Measurements from ENCODE around the gene FRMD3.

FRMD3 gene

DNA sequence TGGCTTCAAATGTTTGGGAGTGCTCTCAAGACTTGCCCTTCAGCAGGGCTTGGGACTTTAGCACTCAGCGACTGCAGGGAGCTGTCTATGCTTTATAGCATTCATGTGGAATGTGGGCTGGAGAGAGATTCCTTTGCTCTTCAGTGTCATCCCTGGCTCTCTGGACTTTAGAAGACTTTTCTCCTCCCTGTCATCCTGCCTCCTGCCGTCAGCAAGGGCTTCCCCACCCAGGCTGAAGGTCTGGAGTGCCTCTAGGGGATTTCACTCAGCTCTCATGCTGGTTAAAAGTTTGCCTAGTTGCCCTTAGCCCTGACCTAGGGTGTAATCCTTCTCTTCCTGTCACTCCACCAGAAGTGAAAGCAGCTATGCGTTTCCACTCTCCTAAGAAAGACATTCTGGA, 210.9 kb downstream of the FRMD3 start:
- DNase-seq = no peak

DNA sequence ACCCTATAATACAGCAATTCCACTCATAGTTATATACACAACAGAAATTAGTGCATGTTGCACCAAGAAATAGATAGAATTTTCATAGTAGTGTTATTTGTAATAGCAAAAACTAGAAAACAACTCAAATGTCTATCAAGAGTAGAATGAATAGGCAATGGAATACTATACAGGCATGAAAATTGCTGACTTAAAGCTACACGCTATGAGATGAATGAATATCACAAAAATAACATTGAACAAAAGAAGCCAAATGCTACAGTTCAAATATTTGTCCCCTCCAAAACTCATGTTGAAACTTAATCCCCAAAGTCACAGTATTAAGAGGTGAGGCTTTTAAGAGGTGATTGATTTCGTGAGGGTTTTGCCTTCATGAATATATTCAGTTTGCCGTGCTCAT, 215.1 kb downstream of the FRMD3 start:
- DNase-seq = no peak

DNA sequence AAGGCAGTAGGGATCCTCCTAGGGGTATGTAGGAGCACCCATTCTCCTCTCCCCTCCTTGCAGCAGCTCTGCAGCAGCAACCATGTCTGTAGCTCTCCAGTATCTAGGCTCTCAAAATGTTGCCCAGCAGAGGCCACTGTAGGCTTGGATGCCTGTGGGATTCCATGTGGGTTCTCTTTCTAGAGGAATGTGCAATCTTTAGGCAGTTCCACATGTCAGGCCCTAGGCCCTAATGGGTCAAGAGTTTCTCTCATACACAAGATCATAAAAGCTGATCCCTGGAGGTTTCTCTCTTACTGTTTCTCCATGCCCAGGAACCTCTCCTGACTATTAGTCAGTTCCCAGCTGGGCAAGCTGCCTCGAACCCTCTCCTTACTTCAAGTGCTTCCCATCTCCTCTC, 215.8 kb downstream of the FRMD3 start:
- no peak for DNase-seq

DNA sequence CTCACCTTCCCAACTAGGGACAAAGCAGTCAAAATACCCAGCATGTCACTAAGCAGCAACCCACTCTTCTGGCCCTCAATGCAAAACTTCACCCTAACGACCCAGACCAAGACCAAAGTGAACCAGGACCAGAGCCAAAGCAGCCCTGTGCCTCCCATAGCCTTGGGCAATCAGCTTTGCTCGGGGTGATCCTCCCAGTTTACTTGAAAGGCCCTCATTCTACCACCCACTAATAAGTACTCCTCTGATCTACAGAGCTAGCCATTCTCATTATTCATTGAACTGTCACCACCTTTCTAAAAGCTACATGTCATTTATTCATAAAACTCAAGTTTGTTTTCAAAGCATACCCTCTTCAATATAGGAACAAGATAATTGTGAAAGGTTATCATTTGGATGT, 221.0 kb downstream of the FRMD3 start:
- no peak for DNase-seq

DNA sequence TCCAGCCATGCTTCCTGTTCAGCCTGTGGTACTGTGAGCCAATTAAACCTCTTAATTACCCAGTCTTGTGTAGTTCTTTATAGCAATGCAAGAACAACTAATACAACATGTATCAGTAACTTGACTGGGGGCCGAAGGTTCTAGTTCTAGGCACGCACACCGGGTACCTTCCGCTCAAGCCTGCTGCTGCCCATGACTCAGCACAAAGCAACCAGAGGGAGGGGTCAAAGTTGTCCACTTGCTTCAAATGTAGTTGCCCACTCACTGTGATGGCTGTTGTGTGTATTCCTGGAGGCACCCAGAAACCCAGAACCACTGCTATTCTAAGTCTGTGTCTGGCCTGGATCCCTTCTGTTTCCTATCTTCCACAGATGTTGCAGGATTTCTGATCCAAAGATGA, 222.6 kb downstream of the FRMD3 start:
- no peak for DNase-seq

DNA sequence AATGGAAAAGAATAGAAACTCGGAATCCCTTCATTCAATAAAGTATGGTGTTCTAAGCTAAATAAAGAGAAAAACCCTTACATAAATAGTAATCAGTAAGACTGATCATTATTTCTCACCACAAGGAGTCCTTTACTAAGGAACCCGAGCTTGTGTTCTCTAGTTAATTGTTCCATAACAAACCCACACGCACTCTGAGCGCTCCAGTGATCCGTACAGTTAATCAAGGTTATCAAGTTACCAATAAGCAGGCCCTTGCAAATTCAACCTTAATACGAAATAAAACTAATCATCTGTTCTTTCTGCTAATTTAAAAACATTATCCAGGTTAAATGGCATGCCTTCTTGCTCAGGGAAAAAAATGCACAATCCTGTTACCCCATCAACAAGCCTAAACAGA, 224.4 kb downstream of the FRMD3 start:
- peak; percentile 19 for DNase-seq

DNA sequence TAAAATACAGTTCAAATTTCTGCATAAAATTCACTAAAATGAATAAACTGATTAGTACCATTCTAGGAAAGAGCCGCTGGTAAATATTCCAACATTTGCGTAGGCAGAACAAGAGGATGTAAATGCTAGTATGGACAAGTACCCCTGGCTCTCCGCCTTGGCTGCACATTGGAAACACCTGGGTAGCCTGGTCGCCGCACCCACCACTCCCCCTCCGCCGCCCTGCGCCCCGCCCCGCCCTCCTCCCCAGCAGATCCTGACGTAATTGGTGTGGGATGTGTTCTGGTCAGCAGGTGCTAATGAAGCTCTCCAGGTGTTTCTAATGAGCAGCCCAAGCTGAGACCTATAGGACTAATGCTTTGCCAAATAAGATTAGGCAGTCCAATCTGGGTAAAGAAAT, 225.7 kb downstream of the FRMD3 start:
- no peak for DNase-seq

DNA sequence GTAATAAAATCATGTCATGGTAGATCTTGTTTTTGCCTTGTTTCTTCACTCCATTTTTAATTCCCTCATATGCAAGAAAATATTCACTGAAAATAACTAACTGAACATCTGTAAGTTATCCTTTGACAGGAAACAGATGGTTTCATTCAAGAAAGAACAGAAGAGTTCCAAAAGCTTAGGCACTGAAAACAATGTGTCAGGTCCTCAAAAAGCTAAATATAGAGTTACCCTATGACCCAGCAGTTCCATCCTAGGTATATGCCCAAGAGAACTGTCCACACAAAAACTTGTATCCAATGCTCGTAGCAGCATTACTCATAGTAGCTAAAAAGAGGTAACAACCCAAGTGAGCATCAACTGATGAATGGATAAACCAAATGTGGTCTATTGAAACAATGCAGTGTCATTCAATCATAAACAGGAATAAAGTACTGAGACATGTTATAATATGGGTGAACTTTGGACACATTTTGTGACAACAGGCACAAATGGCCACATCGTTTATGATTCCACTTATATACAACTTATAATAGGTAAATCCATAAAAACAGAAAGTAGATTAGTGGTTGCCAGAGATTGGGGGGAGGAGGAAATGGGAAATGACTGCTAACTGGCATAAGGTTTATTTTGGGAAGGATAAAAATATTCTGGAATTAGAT, 231.0 kb downstream of the FRMD3 start:
- DNase-seq = no peak

DNA sequence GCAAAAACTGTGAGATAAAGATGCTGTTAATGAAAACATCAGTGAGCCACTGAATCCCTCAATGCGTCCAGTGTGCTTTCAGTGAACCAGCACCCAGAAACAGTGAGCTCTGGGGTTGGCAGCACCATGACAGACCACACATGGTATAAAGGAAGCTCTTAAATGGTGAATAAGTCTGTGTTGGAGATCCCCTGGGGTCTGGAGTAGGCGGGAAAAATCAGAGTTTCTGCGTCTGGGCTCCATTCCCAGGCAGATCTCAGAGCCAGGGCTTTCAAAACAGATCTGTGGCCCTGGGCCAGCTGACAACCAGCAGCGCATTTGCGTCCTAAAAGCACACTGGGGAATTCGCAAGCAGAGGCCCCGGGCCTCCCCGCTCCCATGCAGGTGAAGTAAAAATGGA, 233.5 kb downstream of the FRMD3 start:
- DNase-seq = peak; percentile 98

DNA sequence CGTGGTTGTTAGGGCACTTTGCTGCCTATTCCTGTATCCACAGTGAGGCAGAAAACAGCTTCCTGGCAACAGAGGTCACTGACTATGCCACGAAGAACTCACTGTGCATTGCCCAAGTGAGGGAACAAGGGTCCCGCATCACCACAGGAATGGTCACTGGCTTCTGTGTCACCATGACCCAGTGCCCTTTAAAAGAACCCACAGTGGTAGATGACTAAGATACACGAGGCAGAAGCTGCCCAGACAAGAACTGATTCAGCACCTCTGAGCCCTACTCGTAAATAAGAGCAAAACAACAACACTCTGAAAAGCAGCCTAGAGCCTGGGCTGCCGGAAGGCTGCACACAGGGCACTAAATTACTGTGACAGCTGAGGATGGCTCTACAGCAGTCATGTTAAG, 238.6 kb downstream of the FRMD3 start:
- no peak for DNase-seq

DNA sequence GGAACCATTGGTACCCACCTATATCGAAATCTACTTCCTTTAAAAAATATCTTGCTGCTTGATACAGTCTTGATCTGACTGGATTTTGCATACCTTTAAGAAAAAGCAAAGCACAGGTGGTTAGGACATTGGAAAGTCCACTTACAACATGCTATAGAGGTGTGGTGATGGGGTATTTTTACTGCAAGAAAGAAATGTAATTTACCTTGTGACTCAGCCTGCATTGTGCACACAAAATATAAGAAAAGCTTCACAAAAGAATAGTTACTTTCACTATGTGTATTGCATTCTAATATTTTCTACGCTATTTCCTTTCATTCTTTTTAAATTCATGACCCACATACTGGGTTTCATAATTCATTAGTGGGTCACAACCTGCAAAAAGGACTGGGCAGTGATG, 239.1 kb downstream of the FRMD3 start:
- no peak for DNase-seq

DNA sequence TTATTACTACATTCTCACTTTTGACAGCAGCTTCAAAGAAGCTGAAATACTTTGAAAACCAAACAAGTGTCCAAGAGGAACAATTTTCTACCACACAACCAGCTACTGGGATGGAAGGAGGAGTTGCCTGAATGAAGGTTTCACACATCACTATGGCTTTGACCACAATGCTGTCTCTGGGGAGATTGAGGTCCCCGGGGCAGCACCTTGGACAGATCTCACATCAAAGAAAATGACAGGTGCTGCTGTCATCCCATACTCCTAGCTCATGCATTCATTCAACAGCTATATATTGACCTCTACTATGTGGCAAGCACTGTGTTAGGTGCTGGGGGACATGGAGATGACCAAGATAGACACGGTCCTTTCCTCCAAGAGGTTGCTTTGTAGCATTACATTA, 242.1 kb downstream of the FRMD3 start:
- DNase-seq = no peak

DNA sequence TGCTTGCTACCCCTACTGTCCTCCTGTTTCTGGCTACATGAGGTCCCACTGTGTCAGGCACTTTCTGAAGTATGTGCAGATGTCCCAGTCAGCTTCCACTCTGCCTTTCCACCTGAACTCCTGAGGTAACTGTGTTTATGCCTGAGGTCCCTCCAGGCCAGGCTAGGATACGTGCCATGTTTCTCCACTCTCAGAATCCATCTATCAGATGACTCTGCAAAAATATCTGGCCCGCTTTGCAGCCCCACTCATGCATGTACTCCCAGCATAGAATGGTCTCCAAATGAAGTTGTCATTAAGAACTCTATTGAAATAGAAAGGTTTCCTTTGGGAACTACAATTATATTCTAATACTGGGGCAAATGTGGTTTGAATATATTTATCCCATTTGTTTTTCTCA, 243.4 kb downstream of the FRMD3 start:
- DNase-seq = no peak

DNA sequence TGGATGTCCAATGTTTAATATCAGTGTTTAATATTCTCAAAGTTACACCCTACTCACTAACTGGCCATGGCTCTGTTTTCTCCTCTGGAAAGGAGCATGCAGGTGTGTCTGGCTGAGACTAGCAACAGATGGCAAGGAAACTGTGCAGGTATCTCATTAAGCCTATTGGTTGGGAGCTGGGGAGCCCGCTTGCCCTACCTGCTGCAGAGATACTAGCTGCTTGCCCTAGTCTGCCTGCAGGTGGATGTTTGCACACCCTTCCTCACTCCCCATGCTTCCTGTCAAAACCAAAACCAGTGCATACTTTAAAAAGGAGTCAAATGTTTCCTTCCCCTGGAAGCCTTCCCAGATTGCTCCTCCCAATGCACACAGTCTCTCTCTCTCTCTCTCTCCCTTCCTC, 247.0 kb downstream of the FRMD3 start:
- no peak for DNase-seq

DNA sequence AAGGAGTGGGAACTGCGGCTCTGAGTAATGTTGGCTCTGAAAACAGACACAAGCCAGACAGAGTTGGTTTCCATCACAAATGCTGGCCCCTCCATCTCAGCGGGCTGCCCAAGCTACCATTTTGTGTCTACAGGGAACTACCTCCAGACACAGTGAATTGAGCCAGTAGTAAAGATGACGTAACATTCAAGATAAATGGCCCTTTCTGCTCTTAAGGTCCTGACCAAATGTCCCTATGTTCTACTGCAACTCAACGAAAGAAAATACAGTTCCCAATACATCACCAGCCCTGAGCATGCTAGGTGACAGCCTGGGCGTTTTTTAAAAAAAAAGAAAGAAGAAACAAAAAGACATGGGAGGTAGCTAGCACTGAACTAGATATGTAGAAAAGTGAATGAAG, 247.5 kb downstream of the FRMD3 start:
- DNase-seq = no peak

DNA sequence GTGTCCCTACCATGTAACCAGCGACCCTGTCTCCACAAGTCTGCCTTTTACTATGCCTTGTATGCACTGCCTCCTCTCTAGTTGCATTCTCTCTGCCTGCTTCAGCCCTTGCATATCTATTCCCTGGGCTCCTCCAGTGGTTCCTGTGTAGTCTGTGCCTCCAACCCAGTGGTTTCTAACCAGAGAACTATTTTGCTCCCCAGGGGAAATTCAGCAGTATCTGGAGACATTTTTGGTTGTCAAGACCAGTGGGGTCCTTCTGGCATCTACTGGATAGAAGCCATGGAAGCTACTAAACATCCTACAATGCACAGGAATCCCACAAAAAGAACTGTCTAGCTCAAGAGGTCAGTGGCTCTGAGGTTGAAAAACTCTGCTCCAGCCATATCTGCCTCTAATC, 251.2 kb downstream of the FRMD3 start:
- no peak for DNase-seq

DNA sequence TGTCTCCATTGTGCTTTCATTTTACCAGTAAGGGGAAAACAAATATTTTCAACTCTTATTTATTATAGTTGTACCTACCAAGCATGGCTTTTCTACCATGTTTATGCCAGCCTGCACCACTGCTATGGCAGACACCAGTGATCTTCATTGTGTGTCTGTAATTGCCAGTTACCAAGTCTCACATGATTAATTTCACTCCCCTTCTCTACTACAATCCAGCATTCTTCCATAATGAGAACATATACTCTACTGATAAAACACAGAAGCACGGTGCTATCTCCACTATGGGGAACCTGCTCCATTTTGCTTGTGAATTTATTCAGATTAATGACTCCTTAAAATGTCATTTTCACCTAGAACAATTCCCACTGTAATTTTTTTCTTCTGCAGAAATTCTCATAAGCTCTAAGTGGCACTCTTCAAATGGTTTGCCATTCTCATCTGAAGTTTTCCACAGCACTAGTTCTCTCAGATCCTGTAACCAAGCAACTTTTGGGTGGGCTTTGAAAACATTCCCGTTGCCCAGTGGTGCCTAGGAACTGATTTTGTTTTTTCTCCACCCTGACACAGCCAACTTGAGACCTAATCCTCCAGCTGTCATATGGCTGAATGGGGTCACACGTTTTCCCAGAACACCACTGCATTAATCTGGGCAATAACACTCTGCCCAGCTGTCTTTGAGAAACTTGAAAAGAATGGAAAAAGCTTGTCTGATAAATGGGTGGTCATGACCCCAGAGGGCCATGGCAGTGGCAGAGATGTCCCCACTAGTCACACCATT, 252.6 kb downstream of the FRMD3 start:
- no peak for DNase-seq

DNA sequence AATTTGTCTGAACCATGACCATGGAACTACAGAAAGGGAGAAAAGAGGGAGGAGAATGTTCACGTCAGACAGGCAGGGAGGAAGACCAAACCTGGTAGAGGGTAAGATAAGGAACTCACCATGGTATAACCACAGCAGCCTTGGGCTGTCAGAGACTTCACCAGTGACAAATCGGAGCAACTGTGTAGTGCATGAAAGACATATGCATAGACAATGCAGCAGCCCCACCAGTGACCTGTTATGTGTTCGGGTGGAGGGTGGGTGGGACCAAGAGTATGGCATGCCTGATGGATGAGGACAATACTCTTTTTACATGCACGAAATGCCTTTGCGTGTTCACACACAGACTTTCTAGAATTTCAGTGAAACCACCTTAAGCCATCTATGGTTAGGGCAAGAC, 253.5 kb downstream of the FRMD3 start:
- no peak for DNase-seq

DNA sequence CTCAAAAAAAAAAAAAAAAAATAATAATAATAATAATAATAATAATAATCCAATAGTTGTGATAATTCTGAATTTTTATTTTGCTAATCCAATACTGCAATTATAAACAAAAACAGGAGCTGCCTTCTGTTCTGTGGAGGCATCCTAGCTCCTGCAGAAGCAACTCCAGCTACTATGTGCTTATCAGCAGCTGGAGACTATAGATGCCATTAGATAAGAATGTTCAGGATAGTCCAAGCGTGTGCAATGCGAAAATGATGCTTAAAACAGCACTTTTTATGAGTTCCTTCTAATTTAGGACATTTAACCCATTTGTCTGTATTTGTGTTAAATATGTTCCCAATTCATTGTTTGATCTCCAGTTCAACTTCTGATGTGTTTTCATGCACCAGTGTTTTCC, 254.7 kb downstream of the FRMD3 start:
- no peak for DNase-seq

DNA sequence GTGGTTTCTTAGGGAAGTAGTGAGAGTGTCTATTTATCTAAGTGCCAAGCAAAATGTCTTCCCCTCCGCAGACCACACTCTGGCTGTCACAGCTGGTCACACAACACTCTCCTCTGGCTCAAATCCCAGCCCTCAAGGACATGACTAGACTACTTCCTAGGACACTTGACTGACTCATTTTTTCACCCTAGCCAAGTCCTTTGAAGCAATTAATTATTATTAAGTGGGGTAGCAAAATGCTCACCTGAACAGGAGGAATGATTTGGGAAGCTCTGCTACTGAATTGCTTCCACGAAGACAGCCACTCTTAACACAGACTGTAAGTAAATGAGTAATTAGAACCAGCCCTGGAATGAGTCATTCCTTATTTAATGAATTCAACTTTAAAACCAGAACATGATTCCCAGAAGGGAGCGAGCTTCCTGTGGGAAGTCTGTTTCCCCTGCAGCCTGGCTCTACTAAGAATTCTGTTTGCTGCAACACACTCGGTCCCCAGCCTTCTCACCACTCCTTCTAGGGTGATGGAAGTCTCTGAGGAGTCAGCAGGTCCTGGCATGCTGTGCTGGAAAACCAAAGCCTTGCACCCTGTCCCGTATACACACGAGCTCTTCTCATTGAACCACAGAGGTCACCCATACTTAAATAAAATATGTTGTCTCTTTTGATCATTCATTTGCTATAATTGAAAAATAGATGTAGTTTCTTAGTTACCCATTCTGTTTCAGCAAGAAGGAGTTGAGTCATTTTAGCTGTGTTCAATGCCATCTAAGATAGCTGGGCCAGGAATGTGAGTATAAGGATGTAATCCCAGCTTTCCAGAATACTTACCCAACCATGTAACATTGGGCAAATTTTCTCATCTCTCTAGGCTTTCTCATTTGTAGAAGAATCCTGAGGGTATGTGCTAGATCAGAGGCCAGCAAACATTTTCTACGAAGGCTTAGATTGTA, 256.6 kb downstream of the FRMD3 start:
- no peak for DNase-seq

DNA sequence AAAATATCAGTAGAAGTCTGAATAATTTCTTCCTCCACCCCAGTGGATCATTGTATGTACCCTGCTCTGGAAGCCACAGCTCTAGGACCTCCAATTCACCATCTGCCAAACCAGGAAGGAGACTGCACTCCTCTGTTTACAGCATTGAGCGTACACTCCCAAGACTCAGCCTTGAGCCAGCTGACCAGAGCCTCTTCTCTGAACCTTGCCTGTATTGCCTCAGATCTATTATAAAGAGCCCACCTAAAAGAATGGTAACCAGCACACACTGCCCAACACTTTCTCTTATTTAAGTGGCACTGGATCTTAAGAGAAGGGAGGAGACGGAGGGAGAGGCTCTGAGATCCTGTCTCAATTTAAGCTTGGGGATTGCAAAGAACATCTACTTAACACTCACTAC, 257.4 kb downstream of the FRMD3 start:
- no peak for DNase-seq

DNA sequence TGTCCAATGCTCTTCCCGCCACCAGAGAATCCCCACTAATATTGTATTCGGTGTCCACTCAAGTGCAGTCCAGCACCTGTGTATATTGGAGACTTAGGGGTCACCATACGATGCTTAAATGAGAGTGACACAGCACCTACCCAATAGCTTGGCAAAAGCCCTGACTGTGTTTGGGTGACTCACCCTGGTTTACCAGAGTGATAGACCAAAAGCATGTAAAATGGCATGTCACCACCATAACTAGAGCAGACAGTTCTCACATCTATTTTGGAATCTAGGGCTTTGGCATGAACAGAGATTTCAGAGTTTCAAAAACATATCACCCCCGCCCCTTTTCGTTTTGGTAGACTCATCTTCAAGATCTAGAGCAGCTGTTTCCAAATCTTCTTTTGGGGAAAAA, 257.9 kb downstream of the FRMD3 start:
- no peak for DNase-seq

DNA sequence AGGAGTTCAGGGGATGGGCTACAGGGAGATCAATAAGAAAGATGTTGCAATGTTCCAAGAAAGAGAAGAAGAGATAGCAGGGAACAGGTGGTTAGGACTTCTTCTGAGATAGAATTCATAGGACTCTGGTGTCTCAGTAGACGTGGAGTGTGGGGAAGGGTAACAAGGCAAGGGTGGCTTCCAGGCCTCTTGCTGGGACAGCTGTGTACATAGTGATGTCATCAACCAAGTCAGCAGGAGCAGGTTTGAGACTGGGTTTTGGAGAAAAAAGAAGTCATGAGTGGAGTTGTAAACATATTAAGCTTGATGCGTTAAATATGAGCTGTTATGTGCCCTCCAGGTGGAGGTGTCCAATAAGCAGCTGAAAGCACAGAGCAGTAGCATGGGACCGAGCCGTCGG, 263.4 kb downstream of the FRMD3 start:
- no peak for DNase-seq

DNA sequence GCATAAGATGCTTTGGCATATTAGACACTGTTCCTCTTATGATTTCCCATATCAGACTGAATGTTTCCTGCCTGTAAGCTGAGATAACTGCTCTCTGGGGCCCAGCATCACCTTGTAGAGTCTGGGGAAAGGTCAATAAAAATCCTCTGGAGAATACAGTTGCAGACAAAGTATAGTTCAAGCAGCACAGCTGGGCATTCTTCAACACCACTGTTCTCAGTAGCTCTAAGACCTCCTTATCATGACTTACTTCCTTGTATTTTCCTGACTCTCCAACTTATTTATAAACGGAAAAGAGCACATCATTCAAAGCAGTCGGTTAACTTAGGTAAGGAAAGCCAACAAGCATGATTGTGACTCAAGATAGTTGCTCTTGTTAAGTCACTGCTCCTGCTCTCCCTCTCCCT, 266.5 kb downstream of the FRMD3 start:
- no peak for DNase-seq
